Hypothalamus (tissue), 51 donors: ENCODE measurements around the gene ASB1.
"Not testable (repeated sequence)": the region's sequence is repeated elsewhere in the genome, so short reads cannot be mapped to it uniquely, and the experiment has no call there.

ENCODE experiments used
- DNase-seq, 51 donors: peaks; one replicate each; lab custom pipeline; 2025; lab: John Stamatoyannopoulos, UW

The ASB1 gene

DNA sequence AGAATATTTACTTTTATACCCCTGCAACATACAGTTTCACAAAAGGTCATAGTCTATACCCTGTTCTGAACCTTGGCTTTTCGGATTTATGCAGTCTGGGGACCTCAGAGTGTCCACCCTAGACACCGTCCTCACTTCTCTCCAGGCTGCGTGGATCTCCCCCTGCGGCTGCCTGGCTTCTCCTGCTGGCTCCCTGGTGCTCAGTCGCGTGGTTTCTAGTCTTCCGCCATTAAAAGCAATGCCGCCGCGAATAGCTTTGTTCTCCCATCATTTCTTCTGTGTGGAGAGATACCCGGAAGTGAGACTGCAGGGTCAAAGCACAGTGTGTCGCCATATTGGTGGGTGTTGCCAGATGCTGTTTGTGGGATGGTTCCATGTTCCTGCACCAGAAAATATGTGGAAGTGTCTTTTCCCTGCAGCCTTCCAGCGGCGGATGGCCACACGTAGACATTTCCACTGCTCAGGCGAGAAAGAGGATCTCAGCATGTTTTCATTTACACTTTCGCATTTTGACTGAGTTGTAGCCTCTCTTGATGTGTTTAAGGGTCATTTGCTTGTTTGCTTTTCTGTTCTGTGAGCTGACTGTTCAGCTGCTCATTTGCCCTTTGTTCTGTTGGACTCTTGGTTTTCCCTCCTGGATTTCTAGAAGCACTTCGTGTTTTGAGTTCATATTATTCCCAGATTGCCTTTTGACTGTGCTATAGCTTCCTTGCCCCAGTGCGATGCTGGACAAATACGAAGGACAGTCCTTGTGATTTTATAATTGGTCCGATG lies 22.9 kb upstream of the ASB1 start:
- DNase-seq: no peak

DNA sequence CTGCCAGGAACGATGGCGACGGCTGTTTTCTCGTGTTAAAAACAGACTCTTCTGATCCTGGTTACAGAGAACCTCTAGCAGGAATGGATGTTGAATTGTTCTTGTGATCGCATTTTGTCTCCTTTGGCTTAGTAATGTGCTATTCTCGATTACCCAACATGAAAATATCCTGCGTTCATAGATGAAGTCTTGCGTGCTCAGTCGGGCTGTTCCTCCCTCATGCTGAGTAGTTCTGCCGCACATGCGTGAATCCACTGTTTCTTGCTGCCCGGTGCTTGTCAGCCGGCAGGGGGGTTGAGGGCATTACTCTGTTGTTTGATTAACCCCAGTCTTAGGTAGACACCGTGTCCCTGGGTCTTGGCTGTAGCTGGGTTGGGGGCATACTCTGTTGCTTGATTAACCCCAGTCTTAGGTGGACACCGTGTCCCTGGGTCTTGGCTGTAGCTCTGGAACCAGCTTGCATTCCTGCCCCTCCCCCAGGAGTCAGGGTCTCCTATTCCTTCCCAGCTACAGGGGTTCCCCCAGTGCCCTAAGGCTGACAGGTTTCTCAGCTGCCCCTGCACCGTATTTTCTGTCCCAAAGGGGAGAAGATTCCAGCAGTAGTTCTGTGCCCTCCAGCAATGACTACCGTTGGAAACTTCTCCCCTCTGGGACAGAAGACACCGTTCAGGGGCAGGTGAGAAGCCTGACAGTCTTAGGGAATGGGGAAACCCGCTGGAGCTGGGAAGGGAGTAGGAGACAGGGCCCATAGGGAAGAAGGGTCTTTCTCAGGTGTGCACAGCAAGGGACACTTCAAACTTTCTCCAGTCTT lies 22.1 kb upstream of the ASB1 start:
- no peak for DNase-seq

DNA sequence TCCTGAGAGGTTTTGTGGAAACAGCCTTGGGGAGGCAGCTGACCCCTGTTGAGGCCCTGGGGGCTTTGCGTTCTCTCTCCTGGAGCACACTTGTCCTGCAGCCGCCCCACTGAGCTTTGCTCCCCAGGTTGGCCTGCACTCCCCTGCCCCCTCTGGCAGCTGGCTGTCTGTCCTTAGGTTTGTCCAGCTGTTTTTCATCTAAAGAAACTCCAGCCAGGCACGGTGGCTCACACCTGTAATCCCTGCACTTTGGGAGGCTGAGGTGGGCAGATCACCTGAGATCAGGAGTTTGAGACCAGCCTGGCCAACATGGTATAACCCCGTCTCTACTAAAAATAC lies 21.5 kb upstream of the ASB1 start:
- not testable (repeated sequence) for DNase-seq

DNA sequence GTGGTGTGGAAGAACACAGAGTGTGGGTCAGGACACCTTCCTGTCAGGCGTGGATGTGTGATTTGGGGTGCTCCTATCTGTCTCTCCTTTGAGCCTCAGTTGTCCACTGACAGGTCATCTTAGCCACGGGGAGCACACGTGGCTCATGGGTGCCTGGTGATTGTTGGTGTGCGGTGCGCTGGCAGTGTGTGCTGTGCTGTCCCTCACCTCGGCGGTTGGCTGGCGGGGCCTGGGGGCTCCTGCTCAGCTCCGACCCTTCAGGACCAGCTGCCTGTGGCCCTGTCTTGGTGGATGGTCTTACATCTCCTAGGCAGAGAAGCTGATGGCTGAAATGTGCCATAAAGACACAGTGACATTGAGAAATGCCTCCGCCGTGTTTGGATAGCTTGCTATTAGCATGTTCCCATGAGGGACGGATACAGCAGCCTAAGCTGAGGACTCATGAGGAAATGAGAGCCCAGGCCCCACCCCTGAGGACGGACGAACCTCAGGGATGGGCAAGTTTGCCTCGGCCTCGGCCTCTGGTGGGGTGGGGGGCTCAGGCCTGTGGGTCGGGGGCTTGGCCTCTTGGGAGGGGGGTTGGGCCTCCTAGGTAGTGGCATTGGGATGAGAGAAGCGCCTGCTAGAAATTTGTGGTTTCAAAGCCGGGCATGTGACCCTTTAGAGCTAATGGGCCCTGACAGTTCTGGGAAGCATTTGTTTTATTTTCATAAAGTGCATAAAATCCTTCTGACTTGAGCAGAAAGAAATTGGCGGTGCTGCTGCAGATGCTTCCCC lies 20.3 kb upstream of the ASB1 start:
- DNase-seq: no peak

DNA sequence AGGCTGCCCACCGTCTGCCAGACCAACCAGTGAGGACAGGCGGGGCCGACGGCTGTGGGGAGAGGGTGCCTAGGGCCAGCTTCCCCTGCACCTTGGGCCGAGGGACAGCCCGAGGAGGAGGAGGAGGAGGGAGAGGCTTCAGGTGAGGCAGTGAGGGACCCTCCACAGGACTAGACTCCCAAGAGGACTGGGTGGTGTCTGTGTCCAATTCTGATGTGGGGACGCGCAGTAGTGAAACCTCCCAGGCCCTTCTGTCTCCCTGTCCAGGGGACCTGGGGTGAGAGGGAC lies 19.8 kb upstream of the ASB1 start:
- DNase-seq: no peak

DNA sequence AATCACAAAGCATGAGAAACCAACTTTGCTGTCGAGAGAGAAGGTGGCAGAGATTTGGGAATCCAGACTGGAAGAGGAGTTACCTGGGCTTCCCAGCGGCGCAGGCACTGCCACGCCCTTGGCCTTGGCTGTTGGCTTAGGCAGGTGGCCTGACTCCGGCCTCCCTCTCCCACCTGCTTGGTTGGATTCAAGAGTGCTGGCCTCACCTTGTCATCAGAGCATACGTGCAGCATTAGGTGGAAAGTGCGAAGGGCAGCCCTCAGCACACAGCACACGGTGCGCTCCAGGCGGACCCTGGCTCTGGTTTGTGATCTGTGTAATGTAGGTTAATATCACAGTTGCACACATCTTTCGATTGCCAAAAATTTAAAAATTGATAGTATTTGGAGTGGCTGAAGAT lies 19.2 kb upstream of the ASB1 start:
- no peak for DNase-seq

DNA sequence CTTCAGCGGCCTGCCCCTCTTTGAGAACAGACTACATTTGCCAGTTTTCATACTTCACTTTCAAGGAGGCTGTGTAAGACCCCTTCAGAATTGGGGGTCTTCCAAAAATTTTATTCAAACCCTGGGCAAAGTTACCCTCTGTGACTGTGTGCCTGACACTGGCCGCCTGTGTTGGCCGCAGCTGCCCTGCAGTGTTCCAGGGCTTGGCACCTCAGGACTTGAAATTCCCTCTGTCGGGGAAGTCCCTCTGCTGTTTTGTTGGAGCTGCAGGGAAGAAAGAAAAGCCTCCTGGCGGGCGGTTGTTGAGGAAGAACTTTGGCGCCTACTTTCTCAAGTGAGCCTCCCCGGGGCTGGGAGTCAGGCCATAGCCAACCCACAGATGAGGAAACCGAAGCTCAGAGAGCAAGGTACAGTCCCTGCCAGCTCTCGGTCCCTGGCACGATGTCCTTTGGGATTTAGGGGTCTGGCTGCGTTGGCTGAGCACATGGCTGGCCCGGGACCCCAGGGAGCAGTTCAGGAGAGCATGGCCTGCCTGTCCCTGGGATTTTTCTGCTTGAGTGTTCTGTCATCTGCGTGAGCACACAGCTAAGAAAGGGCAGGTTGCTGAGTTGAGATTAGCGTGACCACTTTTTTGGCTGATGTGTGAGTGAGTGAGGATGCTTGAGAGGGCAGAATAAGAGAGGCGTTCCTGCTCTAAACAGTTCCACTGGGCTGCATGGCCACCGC lies 17.9 kb upstream of the ASB1 start:
- no peak for DNase-seq

DNA sequence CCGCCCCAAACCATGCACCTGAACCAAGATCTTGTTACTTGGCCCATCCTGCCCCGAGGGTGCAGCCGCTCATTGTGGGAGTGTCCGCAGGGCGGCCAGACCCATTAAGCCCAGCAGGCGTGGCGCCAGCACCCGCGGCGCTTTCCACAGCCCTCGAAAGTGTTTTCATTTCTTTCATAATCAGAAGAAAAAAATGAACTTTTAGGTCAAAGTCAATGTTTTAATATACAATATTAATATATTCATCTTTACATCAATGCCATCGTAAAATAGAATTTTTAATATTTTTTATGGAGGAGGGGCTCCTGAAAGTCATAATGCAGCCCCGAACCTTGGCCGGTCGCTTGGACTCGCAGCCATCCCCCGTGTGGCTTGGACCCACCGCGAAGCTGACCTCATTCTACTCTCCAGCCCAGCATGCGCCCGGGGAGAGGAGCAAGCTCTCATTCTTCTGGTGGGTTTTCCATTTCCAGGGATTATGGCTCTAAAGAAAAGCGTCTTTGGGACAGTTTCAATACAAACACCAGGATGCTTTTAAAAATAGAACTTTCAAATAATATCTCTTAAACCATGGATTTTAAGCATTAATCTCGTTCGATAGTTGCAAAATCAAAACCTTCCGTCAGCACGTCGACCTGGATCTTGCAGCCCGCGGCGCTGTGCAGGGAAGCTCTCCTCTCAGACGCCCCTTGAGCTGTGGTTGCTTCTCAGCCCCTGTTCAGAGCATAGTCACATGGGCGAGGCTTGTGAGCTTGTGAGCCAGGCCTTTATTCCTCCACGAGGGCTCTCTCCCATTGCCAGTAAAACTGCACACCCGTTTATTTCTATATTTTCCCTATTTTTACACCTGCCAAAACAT lies 17.2 kb upstream of the ASB1 start:
- DNase-seq: no peak

DNA sequence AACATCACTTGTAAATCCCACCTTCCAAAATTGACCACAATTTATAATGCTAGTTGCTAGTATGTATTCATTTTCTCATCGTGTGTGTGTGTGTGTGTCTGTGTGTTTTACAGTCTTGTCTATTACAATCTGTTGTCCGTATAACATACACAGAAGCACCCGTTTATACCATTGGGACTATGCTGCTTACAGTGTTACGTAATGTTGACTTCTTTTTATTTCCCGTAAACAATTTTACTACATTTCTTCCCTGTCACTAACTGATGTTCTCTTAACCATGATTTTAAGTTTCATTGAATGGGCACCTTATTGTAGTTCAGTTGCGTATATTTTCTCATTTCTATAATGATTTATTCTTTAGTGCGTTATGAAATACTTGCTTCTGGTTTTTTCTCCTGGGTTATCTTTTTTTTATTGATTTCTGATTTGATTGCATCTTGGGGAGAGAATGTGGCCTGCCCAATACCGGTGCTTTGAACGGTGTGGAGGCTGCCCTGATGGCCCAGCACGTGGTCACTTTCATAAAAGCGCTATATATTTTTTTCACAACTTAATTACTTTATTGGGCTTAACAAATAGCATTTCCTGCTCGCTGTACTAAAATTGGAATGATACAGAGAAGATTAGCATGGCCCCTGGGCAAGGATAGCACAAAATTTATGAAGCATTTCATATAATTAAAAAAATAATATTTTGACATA lies 14.5 kb upstream of the ASB1 start:
- no peak for DNase-seq

DNA sequence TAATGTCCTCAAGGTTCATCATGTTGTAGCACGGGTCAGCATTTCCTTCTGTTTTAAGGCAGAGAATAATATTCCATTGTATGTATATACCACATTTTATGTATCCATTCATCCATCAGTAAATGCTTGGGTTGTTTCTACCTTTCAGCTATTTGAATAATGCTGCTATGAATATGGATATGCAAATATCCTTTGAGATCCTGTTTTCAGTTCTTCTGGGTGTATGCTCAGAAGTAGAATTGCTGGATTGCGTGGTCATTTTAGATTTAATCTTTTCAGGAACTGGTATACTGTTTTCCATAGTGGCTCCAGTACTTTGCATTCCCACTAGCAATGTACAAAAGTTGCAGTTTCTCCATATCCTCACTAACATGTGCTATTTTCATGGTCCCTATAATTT lies 13.4 kb upstream of the ASB1 start:
- no peak for DNase-seq

DNA sequence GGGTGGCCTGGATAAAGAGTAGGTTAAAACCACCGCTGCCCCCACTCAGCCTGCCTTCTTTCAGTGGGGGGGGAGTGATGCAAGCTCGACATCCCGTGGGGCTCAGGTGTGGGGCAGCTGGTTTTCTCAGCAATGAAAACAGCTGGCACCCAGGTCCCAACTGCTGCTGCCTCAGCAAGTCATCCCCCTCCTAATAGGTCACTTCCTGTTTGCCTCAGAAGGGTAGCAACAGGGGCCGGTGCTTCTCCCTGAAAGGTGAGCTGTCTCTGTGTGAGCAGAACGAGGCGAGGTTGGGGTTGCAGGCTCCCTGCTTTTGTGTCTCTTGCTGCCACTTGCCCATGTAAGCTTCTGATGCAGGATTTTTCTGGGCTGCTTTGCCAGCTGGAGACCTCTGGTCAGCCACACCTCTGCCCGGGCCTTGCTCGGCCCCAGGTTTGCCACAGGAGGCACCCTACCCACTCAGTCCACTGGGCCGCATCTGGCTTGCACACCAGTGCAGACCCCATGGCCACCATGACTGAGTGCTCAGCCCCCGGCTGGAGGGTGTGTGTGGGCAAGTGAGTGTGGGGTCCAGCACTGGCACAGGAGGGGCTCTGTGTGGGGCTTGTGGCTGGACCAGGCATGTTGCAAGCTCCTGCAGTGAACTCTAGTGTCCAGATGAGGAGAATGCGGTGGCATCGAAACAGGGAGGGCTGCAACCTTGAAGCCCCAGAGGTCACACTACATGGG lies 11.5 kb upstream of the ASB1 start:
- no peak for DNase-seq

DNA sequence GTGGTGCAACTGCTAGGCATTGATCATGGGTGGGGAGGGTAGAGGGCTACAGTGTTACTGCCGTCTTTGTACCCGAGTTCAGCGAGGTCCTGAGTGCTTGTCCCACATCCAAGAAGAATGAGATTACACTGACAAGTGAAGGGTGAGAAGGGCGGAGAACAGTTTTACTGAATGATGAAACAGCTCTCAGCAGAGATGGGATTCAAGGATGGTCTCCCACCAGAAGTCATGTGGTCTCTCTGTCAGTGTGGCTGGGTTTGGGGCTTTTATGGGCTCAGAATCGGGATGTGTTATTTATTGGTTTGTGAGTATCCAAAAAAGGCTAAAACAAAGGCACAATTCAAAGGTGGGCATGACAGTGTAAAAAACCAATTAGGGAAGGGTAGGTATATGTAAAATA lies 10.8 kb upstream of the ASB1 start:
- no peak for DNase-seq

DNA sequence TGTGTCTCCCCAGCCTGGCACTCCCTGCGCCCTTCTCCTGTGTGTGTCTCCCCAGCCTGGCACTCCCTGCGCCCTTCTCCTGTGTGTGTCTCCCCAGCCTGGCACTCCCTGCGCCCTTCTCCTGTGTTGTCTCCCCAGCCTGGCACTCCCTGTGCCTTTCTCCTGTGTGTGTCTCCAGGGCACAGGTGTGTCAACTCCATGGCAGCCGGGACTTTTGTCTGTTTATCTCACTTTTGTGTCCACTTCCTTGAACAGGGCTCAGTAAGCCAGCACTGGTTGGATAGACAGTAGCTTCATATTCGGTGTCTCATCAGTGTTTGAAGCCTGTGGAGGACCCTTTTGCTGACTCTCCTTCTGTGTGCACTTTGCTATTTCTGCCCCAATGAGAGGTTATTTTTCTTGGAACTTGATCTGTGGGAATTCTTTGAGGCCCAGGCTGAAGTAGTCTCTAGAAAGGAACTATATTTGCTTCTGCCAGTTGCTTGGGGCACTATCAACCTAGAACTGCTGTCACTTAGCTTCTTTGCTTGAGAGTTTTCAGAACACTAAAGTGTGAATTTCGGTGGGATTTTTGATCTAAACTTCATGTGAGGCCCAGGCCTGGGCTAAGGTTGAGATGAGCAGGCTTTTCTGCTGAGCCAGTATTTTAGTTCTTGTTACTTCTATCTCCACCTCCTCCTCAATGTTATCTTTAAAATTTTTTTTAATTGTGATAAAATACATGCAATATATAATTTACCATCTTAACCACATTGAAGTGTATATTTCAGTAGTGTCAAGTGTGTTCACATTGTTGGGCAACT lies 8.3 kb upstream of the ASB1 start:
- no peak for DNase-seq

DNA sequence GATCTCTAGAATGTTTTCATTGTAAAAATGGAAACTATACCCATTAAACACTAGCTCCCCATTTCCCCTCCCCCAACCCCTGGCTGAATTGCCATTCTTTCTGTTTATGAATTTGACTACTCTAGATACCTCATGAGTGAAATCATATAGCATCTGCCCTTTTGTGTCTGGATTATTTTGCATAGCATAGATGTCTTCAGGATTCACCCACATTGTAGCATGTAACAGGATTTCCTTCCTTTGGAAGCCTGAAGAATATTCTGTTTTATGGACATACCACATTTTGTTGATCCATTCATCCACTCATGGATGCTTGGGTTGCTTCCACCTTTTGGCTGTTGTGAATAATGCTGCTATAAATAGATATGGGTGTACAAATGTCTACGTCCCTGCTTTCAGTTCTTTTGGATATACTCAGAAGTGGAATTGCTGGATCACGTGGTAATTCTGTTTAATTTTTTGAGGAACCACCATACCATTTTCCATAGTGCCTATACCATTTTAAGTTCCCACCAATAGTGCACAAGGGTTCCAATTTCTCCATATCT lies 7.7 kb upstream of the ASB1 start:
- no peak for DNase-seq

DNA sequence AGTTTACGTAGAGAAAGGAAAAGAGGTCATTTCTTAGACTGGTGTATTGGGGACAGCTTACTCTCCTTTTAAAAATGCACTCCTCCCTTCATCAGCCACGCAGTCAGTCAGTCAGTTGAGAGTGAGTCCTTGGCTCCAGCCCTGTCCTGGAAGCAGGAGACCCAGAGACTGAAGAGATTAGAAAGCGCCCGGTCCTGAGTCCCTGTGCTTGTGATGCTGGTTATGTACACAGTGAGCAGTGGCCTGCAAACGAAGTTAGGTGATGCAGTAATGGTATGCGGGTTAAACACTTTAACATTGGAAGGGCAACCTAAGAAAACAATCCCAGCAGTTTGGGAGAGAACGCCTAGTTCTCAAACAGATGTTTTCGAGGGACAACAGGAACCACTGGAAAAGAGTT lies 6.3 kb upstream of the ASB1 start:
- DNase-seq: no peak

DNA sequence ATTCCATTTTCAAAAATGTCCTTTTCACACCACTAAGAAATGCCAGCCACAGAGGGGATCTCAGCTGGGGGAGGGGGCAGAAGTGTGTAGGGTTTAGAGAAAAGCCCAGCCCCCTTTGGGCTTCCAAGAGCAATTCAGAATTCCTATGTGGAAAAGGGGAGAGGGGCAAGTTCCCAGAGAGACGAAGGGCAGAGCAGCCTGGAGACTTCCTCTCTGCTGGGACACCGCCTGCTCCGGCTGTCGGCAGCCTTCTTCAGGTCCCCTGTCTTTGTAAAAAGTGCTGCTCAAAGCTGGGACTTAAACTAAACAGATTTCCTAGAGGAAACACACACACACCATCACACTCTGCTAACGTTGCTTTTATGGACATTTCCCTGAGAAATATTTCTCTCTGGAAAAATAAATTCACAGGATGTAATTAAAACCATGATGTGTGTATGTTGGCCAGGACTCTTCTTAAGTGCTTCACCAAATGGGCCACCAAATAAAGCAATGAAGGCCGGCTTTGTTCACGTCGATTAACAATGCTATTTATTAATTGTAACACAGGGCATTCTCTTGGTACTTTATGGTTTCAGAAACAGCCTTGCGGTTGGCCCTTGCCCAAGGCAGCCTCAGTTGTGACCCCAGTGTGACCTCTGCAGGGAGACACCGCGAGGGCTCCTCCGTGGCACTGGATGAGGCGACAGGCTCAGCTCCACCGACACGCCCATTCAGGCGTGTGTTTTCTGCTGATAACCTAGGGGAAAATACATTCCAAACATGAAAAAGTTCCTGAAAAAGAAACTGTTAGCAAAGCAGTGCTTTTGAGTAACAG lies 5.6 kb upstream of the ASB1 start:
- no peak for DNase-seq

DNA sequence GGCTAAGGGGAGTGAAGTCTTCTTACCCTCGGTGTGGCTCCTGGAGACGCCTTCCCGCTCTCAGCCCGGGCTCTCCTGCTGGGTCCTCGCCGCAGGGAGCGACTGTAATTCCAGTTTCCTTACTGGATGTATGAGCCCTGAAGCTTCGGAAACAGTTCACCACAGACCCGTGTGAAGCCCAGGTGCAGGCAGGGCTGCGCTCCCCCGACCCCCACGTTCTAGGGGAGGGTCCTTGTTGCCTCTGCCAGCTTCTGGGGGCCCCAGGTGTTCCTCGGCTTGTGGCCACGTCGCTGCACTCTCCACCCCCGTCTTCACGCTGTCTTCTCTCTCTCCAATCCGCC lies 5.1 kb upstream of the ASB1 start:
- no peak for DNase-seq
